OCI-M1 (cell line): ENCODE measurements around the gene GORASP2.

Experiments used
- DNase-seq: peaks from one replicate; lab custom pipeline; 2025; lab: John Stamatoyannopoulos, UW

GORASP2 gene

GRCh38 chr2:170966648-170967396 lies 37.8 kb downstream of the GORASP2 start:
- peak; percentile 13 for DNase-seq

- DNase-seq: no peak
Measured at GRCh38 chr2:170967553-170967952, 38.5 kb downstream of the GORASP2 start.

GRCh38 chr2:170968205-170969003 lies 39.4 kb downstream of the GORASP2 start:
- DNase-seq: no peak

GRCh38 chr2:170969030-170969429 lies 40.0 kb downstream of the GORASP2 start:
- DNase-seq: peak; percentile 6

DNA sequence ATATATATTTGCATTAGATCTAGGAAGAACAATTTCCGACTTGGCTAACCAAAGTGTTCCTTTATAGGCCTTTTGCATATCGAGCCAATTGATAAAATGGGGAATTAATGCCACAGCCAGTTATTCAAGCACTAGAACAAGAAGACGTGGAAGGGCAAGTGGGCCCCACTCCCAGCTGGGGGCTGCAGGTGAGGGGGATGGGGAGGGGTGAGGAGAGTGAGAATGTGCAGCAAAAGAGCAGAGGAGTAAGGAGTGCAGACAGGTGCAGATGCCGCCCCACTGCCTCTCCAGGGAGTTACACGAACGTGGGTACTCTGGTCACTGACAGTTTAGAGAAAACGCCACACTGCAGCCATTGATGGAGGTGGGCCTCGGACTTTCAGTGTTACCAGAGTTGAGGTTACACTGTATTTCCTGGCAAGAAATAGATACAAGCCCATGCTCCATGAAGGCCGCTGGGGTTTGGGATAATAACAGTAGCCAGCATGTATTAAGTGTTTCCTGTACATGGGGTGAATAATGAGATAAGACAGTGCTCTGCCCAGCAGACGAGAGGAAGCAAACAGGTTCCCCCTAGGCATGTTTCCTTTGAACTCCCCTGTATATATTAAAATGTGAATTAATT lies 40.9 kb downstream of the GORASP2 start:
- DNase-seq: no peak

DNA sequence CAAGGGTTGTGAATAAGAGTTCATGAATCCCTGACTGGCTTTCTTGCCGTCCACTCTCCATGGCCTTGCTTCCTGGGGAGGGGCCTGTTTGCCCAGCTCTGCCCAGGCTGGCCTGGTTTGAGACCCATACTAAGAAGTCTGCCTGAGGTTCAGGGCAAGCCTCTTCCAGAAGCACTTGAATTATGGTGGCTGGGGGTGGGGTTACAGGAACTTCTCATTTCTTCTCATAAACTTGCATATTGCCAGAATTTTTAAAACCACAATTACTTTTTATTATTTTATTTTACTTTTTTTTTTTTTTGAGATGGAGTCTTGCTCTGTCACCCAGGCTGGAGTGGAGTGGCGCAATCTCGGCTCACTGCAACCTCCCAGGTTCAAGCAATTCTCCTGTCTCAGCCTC lies 42.0 kb downstream of the GORASP2 start:
- DNase-seq: no peak

GRCh38 chr2:170972296-170973224 lies 43.5 kb downstream of the GORASP2 start:
- DNase-seq: peak; percentile 28

GRCh38 chr2:170973225-170973491 lies 44.1 kb downstream of the GORASP2 start:
- DNase-seq: no peak

DNA sequence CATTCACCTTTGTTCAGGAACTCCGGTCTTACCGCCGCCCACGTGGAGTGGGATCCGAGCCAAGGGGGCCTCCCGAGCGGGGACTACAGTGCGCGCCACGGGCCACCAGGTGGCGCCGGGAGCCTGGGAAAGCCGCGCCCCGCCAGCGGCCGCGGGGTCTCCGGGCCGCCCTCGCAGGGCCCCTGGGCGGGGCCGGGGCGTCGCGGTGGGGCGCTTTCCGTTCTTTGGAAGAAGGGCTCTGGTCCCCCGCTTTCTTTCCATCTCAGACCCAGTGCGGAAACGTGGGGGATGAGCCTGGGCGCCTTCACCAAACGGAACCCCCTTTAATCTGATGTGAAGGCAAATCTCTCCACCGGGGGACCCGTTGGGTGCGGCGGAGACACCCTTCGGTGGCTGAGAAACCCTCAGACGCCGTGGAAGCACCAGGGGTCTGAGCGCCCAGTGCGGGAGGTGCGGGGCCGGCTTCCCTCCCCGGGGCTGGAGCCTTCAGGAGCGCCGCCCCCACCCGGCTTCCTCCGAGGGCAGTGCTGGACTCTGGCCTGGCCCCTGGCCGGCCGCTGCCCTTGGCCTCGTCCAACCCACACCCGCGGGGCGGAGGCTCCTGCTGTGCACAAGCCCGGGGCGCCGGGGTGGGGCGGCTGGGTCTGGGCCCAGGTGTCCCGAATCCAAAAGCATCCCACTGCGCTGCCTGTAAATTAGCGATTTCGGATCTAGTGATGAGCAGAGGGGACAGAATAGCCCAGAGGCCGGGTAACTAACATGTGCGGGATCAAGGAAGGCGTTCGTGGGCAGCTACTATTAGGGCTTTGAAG lies 44.6 kb downstream of the GORASP2 start:
- peak; percentile 92 for DNase-seq

GRCh38 chr2:170974304-170974993 lies 45.4 kb downstream of the GORASP2 start:
- DNase-seq: no peak

GRCh38 chr2:170975127-170975942 lies 46.3 kb downstream of the GORASP2 start:
- DNase-seq: no peak

- DNase-seq: no peak
Measured at GRCh38 chr2:170975943-170976270, 46.9 kb downstream of the GORASP2 start.

GRCh38 chr2:170984079-170984478 lies 55.0 kb downstream of the GORASP2 start:
- DNase-seq: no peak

GRCh38 chr2:170985407-170985806 lies 56.4 kb downstream of the GORASP2 start:
- DNase-seq: no peak

DNA sequence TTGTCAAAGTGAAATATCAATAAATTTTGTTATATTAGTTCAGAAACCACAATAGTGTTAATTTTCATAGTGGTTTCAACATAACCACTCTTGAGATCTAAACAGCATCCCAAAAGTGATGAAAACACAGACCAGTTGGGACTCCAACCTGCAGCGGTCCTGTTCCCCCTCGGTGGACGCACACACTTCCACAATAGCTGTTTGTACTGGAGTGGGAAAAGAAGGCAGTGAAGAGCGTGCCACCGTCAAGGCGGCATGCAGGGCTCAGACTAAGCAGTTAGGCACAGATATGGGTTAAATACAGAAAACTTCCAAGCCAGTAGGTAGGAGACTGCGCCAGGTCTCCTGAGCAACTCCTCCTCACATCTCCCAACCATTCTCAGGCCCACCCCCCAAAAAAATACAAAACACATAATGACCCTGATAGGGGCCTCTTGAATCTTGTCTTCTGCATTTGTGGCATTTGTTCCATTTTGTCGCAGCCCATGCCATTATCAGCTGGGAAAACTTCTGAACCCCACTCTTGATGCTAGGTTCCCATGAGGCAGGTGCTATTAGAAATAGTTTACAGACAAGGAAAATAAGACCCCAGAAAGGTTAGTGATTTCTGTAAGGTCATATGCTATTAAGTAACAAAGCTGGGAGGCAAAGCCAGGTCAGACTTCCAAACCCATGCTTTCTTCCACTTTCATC lies 57.7 kb downstream of the GORASP2 start:
- DNase-seq: no peak

- DNase-seq: no peak
Measured at GRCh38 chr2:170991398-170992182, 62.5 kb downstream of the GORASP2 start.

DNA sequence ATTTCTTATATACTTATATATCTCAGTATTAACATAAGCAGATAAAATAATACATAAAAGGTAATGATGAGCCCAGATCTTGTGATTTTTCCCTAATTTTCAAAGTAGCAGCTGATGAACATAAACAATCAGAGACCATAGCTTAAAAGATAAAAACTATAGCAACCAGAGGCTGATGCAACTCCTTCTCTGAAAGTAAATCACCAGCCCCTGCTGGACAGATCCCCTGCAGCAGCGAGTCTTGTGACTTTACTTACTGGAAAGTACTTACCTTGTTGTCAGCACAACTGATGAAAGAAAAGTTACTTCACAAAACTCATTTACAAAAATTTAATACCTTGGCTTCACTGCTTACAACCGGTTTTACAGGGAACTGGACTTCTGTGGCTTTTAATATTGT lies 67.3 kb downstream of the GORASP2 start:
- DNase-seq: peak; percentile 46

DNA sequence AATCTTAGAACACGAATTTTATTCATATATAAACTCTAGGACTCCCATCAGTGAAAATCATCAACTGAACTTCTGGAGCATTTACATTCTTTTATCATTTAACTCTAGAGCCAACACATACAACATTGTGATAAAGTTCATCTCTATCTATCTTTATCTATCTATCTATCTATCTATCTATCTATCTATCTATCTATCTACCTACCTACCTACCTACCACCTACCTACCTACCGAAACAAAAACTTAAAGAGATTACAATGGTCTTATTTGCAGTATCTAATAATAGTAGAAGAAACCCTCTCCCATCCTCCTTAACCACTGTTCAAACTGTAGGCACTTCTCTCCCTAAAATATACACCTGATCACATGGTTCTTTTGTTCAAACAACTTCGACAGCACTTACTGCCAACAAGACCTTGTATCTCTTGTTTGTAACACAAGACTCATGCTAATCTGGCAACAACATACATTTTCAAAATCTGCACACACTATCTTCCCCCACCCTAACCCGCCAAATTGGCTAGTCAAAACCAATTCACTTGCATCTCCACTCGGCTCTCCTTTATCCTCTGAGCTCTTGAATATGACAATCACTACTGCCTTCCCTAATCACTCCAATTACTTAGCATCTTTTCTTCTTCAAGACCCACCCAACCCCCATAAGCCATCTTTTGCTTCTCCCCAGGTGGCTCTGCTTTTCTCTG lies 69.0 kb downstream of the GORASP2 start:
- DNase-seq: no peak
